UCSD-AML1 (cell line): ENCODE measurements around the gene LBX2.
A peak's percentile ranks its signal among the peaks of the same experiment; 100 is the strongest.

Experiments used
- DNase-seq: peaks from one replicate; lab custom pipeline; 2025; ENCODE audit not compliant: unreplicated experiment; lab: John Stamatoyannopoulos, UW

Gene LBX2

DNA sequence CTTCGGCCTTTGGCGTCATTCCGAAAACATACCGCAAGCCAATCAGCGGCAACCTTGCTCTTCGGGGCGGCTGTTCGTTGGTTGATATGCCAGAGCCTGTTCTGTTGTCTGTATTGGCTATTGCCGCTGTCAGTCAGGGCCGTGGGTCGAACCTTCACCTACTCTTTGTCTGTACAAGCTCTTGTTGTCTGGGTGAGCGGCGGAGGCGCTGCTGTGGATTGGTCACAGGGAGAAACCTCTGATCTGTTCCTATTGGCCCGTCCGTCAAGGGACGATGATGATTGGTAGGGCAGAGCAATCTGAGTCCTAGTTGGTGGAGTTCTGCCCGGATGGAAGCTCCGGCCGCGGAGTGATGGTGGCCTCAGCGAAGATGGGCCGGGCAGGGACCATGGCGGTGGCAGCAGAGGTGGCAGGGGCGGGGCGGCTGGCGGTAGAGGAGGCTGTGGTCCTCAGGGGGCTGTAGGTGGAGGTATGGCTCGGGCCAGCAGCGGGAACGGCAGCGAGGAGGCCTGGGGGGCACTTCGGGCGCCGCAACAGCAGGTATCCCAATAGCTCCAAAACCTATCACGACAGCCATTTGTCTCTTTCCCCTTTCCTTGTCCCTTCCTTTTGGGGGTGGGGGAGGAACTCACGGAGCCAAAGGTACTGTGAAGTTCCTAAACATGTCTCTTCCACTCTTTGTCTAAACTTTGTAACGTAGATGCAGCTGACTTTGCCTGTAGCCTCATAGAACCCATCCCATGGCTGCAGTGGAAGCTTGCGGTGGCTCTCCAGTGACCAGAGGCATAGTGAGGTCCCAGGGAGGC, 41.1 kb downstream of the LBX2 start, which contains the start of gene WBP1:
WBP1 (plus strand) TSS at position 307 of the 806 bp plus-strand sequence; CDS start at position 472, 165 bp downstream.
- peak; percentile 99 for DNase-seq

- peak; percentile 73 for DNase-seq
Measured at GRCh38 chr2:74457549-74458131, 41.8 kb downstream of the LBX2 start.

- DNase-seq, result no peak
Measured at GRCh38 chr2:74457129-74457548, 42.3 kb downstream of the LBX2 start.

- peak; percentile 96 for DNase-seq
Measured at GRCh38 chr2:74454654-74455511, 44.5 kb downstream of the LBX2 start, which contains the start of gene INO80B. INO80B (plus strand) TSS chr2:74455087; CDS start chr2:74455117, 30 bp downstream.

DNA sequence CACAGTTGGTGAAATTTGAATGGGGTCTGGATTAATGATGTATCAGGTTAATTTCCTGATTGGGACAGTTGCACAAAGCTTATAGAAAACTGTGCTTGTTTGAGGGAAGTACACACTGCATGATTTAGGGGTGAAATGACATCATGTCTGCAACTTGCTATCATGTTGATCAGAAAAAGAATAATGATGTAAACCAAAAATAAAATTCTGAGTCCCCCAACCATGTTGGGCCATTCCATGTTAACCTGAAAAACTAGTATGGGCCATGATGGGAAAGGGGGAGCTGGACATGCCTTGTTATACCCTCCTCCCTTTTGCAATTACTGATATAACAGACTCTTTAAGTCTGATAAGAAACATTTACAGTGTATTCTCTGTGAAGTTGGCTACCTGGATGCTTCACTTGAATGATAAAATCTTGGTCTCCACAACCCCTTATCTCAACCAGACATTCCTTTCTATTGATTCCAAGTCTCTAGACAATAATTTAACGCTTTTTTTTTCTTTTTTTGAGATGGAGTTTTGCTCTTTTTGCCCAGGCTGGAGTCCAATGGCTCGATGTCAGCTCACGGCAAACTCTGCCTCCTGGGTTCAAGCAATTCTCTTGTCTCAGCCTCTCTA, 48.7 kb downstream of the LBX2 start:
- DNase-seq, result no peak

DNA sequence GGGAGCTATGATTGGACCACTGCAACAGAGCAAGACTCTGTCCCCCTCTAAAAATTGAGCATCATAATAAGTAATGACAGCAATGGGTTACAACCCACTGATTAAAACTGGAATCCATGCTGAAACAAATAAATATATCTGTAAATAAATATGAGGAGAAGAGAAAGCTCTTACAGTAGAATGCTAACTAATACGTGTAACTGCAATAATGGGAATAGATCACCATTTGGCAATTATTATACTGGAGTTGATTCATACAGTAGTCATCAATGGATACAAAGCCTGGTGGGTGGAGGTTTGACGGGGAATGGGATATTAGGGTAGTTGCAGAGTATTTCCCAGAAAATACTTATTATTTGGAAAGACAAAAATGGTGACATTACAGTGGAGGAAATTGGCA, 50.6 kb downstream of the LBX2 start:
- DNase-seq, result no peak
